Measurements from ENCODE around the gene SIGMAR1.

SIGMAR1 gene

GRCh38 chr9:34630402-34631154 lies 7.0 kb downstream of the SIGMAR1 start:
- DNase-seq (ENCODE audit: low spot score): no peak

DNA sequence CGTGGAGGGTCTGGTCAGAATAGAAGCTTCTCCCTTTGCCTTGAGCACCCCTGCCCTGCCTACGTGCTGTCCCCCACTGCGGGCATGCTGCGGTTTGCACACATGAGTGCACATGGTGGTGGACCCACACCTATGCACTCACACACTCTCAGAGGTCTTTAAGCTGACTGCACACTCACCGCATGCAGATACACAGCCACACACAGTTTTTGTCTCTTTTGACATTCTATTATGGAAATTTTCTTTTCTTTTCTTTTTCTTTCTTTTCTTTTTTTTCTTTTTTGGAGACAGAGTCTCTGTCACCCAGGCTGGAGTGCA lies 8.1 kb downstream of the SIGMAR1 start:
- DNase-seq (ENCODE audit: low spot score): no peak

DNA sequence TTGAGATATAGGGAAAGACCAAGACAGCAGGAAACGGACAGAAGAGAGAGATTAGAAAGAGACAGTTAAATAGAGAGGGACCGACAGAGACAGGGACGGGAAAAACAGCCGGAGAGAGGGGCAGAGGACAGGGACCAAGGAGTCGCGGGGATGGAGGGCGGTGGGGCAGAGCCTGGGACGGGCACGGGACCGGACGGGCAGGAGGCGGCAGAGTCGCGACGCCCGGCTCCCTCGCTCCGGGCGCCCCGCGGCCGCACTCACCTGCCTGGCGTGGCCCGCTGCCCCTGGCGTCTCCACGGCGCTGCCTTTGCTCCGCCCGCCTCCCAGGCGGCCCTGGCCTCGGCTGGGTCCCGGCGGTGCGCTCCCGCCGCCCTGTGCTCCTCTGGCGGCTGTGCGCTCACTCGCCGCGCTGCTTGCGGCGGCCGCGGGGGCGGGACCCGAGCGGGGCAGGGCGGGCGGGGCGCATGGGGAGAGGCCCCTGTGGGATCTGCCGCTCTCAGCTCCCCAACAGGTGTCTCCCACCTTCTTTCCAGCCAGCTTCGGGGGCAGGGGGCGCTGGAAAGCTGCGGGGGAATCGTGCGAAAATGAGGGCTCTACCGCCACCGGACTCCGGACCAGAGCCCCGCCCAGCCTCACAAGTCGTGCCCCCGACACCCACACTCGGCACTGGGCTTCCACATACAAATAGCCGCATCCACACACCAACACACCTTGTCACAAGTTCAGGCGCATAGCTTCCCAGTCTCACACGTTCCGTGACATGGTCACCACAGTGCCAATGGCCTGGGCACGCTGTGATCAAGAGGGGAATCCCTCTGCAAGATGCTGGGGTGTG lies 8.7 kb downstream of the SIGMAR1 start, which contains the start of gene ARID3C:
Gene ARID3C, minus strand, starts transcription at position 411 of the 835 bp plus-strand sequence. CDS start 1,052 bp downstream, outside the sequence.
- no peak for DNase-seq (ENCODE audit: low spot score)

DNA sequence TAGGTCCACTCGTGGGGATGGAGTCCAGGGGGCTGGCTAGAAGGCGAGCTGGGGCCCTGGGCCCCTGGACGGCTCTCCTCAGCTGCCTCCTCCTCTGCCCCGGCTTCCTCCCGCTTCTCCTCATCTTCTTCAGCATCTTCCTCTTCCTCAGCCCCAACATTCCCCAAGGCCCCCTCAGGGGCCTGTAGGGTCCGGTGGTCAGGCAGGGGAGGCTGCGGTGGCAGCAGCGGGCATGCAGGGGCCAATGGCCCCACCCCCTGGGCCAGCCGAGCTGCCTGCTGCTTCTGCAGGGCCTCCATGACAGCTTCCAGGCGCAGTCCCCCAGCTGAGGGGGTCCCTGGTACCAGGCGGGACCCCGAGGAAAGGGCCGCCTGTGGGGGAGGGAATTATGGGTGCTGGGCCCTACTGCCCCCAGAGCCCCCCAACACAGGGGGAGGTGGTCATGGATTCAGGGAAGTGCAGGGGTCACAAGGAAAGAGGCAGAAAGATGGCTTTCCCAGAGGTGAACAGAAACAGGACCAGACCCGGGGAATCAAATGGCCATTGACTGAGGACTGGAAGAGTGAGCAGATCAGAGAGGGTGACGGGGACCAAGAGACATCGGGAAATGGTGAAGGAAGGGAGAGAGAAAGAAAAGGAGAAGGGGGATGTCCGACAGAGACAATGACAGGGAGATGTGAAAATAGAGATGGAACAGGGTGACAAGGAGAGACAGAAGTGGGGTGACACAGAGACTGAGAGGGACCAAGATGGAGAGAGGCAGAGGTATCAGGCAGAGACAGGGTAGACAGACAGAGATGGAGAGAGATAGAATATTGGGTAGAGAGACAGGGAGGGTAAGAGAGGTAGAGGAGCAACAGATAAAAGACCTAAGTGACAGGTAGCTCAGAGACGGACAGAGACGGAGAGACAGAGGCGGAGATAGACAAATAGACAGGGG lies 9.6 kb downstream of the SIGMAR1 start:
- DNase-seq (ENCODE audit: low spot score): no peak

DNA sequence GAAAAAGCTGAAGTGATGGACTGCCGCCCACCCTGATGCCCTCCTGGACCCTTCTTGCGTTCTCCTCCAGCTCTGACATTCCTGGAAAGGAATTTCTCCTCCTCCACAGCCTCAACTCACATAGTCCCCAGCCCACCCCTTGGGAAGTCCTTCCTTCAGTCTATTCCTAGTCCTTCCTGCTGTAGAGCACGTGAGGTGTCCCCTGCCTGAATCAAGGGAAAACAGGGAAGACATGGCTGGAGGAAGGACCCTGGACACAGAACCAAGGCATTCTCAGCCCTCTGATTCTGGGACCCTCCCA lies 12.5 kb downstream of the SIGMAR1 start:
- DNase-seq (ENCODE audit: low spot score): no peak

- no peak for DNase-seq (ENCODE audit: low spot score)
These were observed 13.0 kb downstream of the SIGMAR1 start for GRCh38 chr9:34624475-34625185.

DNA sequence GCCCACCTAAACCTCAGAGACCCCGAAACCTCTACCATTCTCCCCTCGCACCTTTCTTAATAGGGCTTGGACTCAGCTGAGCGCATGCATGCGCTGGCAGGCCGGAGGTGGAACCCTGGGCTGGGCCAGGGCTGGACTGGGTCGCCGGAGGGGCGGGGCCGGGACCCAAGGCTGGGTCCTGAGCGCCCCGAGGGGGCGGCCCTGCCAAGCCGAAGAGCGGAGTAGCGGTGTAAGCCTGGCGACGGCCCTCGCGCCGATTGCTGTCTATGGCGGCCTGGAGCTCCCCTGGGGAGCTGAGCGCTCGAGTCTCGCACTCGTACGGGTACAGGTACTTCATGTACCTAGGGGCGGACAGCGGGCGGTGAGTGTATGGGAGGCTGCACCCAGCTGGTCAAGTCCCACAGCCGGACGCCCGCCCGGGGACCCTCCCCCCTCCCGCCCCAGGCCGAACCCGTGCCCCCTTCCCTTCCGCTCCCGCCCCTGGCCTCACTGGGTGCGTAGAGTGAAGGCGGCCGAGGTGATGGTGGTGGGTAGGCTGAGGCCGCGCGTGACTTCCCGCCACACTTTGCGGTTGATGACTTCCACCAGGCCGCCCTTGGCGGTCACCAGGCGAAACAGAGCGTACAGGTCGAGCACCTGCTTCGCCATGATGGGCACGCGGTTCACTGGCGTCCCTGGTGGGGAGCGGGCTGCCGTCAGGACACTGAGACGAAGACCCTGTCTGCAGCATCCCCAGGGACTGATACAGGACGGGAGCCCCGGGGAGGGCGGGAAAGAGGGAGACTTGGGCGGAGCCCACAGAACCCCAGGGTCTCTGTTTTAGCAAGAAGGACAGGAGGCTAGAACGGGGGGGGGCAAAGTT lies 14.0 kb downstream of the SIGMAR1 start:
- DNase-seq (ENCODE audit: low spot score): no peak

DNA sequence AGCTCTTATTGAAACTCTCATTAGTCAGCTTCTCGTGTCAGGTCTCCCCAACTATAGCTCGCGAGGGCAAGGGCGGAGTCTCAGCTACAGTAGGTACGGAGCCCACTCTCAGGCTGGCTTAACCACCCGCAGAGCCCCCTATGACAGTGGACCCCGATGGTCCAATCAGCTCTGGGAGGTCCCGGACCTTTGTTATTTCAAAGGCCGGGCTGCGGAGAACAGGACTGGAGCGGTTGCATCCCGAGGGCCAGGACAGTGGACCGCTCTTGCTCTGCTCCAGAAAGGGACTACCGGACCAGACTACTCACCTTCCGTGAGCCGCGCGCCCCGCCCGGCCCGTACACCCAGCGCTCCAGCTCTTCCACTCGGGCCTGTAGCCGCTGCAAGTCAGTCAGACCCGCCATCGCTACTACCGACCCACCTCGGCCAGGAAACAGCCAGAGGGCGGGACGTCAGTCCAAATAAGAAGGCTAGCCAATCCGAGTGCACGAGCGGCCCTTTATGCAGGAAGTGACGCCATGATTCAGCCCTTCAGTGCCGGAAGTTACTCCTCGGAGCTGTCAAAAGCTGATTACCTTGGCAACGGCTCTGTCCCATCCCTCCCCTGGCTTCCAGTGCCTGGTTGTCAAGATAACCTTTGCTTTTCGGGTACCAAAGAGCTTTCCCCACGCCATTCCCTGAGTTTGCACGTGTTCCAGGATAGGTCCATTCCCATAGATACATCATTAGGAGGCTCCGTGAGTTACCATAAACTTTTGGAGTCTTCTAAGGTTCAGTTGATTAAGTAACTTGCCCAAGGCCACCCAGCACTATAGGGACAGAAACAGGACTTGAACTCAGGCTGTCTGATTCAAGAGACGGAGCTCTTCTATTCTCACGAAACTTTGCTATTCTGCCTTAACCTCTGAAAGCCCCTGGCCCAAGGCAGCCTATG lies 17.3 kb downstream of the SIGMAR1 start, which contains the start of gene DCTN3:
Gene DCTN3, minus strand, starts transcription at position 435 of the 934 bp plus-strand sequence. Its CDS starts 31 bp downstream, at position 404.
- peak; percentile 92 for DNase-seq (ENCODE audit: low spot score)

GRCh38 chr9:34615132-34615531 lies 22.5 kb downstream of the SIGMAR1 start:
- no peak for DNase-seq (ENCODE audit: low spot score)

GRCh38 chr9:34612788-34613390 lies 24.7 kb downstream of the SIGMAR1 start:
- DNase-seq (ENCODE audit: low spot score): peak; percentile 84

GRCh38 chr9:34611811-34612787 lies 25.5 kb downstream of the SIGMAR1 start, which contains the start of gene RPP25L:
TSS of gene RPP25L (minus strand) at chr9:34612097. CDS start at chr9:34611296, 801 bp downstream.
- peak; percentile 90 for DNase-seq (ENCODE audit: low spot score)

DNA sequence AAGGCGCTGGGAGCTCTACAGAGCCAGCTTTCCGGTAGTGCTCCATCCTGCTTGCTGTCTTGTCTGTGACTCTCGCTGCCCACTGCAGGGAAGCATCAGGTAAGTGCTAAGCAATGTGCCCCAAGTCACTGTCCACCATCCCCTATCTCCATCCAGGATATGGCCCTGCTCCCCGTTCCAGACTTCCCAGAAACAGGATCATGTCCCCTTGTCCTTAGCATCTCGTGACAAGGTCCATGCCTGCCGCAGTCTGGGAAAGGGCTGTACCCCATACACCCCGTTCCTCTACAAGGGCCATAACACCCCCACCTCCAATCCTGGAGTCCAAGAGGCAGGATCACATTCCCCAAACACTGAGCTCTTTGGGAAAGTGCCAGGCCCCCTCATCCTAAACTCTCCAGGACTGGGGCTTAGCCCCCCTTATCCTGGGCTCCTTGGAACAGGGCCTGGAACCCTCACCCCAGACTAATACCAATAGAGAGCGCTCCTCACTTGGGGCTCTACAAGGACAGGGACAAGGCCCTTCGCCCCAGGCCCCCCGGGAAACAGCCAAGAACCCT lies 26.3 kb downstream of the SIGMAR1 start:
- DNase-seq (ENCODE audit: low spot score): no peak

GRCh38 chr9:34610434-34611206 lies 27.0 kb downstream of the SIGMAR1 start:
- DNase-seq (ENCODE audit: low spot score): no peak

GRCh38 chr9:34607331-34607730 lies 30.3 kb downstream of the SIGMAR1 start:
- no peak for DNase-seq (ENCODE audit: low spot score)

DNA sequence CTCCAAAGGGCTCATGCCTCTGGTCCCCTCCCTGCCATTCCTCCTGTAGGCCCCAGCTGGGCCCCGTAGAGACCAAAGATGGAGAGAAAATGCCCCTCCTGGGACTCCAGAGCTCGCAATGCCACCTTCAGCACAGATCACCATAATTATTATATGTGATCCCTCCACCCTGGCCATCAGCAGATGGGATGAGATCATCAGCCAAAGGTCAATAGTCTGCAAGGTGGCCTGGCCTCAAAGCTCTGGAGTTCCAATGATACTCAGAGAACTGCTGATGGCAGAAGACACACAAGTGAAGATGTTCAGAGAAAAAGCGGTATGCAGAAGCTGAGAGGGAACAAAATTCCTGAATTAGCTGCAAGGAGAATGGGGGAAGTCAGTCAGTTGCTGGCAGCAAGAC lies 30.7 kb downstream of the SIGMAR1 start:
- no peak for DNase-seq (ENCODE audit: low spot score)

GRCh38 chr9:34606190-34606589 lies 31.4 kb downstream of the SIGMAR1 start:
- no peak for DNase-seq (ENCODE audit: low spot score)
